Neural cell (in vitro differentiated cells): Measurements from ENCODE around the gene HCFC1. TPM values are rescaled to one million over a fixed set of nuclear protein-coding genes. Genes with fewer than 3 reads are reported as not detected.
A peak's percentile ranks its signal among the peaks of the same experiment; 100 is the strongest.

Experiments
- H2AFZ ChIP-seq: fragments of 200-600, 300-800 bp; sonication (generic), shearing (Covaris generic); 2 replicates; pipeline ENCODE4 v1.6.0; 2014; ENCODE audit warnings: low read depth, mild to moderate bottlenecking, antibody characterized with exemption, low read length, moderate library complexity
- H3F3A ChIP-seq: fragments of 200-600 bp; shearing (Covaris generic); 2 replicates; pipeline ENCODE4 v1.6.1; 2016; ENCODE audit warnings: mild to moderate bottlenecking, moderate library complexity, mixed read lengths, antibody characterized with exemption, low read length; ENCODE audit not compliant: insufficient read depth, poor library complexity, severe bottlenecking
- H3K27ac ChIP-seq: fragments of 200-600, 300-800 bp; sonication (generic), shearing (Covaris generic); 2 replicates; pipeline ENCODE4 v1.5.1; 2014; ENCODE audit warnings: mild to moderate bottlenecking, low read length, moderate library complexity
- H3K27me3 ChIP-seq: fragments of 300-800, 200-600 bp; sonication (generic), shearing (Covaris generic); 2 replicates; pipeline ENCODE4 v1.6.0; 2014; ENCODE audit warnings: mild to moderate bottlenecking, low read depth, low read length, moderate library complexity; ENCODE audit not compliant: insufficient read depth
- H3K36me3 ChIP-seq: fragments of 300-800, 200-600 bp; sonication (generic), shearing (Covaris generic); 2 replicates; pipeline ENCODE4 v1.5.1; 2014; ENCODE audit warnings: mild to moderate bottlenecking, antibody characterized with exemption, low read length, moderate library complexity; ENCODE audit not compliant: insufficient read depth
- H3K4me2 ChIP-seq: fragments of 300-800, 200-600 bp; sonication (generic), shearing (Covaris generic); 2 replicates; pipeline ENCODE4 v1.6.0; 2014; ENCODE audit warnings: mild to moderate bottlenecking, low read length
- H3K4me3 ChIP-seq: fragments of 300-800, 200-600 bp; sonication (generic), shearing (Covaris generic); 2 replicates; pipeline ENCODE4 v1.5.1; 2014; ENCODE audit warnings: mild to moderate bottlenecking, low read length, moderate library complexity
- H3K79me2 ChIP-seq: fragments of 200-600 bp; shearing (Covaris generic); replicated peaks from 2 replicates; pipeline ENCODE4 v1.6.0; 2014; ENCODE audit warnings: mild to moderate bottlenecking, low read length, moderate library complexity; ENCODE audit not compliant: insufficient read depth
- H3K9ac ChIP-seq: fragments of 300-800, 200-600 bp; sonication (generic), shearing (Covaris generic); 2 replicates; pipeline ENCODE4 v1.6.1; 2016; ENCODE audit warnings: mild to moderate bottlenecking, low read length, mixed read lengths
- H3K9me2 ChIP-seq: fragments of 200-600 bp; shearing (Covaris generic); 2 replicates; pipeline ENCODE4 v1.6.1; 2016; ENCODE audit warnings: mild to moderate bottlenecking, low read length, mixed read lengths; ENCODE audit not compliant: insufficient read depth
- H3K9me3 ChIP-seq: fragments of 200-600, 300-800 bp; sonication (generic), shearing (Covaris generic); 2 replicates; pipeline ENCODE4 v1.6.1; 2016; ENCODE audit warnings: mild to moderate bottlenecking, mixed run types, low read length, moderate library complexity, mixed read lengths
- H4K20me1 ChIP-seq: fragments of 200-600 bp; shearing (Covaris generic); 2 replicates; pipeline ENCODE4 v1.6.1; 2016; ENCODE audit warnings: mild to moderate bottlenecking, mixed run types; ENCODE audit not compliant: insufficient read depth
- CTCF ChIP-seq: fragments of 450-650 bp; IDR thresholded peaks from 2 replicates; pipeline ENCODE4 v1.5.1; 2014; ENCODE audit warnings: antibody characterized with exemption, mild to moderate bottlenecking, moderate library complexity; ENCODE audit not compliant: poor library complexity, severe bottlenecking
- EP300 ChIP-seq: fragments of 450-650 bp; conservative IDR thresholded peaks from 2 replicates; pipeline ENCODE4 v1.6.1; 2014; ENCODE audit warnings: antibody characterized with exemption, mild to moderate bottlenecking, moderate library complexity; ENCODE audit not compliant: poor library complexity, severe bottlenecking
- EZH2 ChIP-seq: fragments of 200-600, 300-800 bp; shearing (Covaris generic), sonication (generic); IDR thresholded peaks from 2 replicates; pipeline ENCODE4 v1.6.1; 2014; ENCODE audit warnings: antibody characterized with exemption, low read length, borderline replicate concordance, mild to moderate bottlenecking; ENCODE audit not compliant: insufficient read depth, poor library complexity, severe bottlenecking
- MXI1 ChIP-seq: fragments of 450-650 bp; conservative IDR thresholded peaks from 2 replicates; pipeline ENCODE4 v1.6.1; 2014; ENCODE audit warnings: antibody characterized with exemption, mild to moderate bottlenecking; ENCODE audit not compliant: poor library complexity, severe bottlenecking
- POLR2AphosphoS5 ChIP-seq: IDR thresholded peaks from 2 replicates; pipeline ENCODE4 v1.6.1; 2012
- RAD21 ChIP-seq: fragments of 450-650 bp; conservative IDR thresholded peaks from 2 replicates; pipeline ENCODE4 v1.6.1; 2014; ENCODE audit warnings: antibody characterized with exemption, mild to moderate bottlenecking, moderate library complexity
- SMC3 ChIP-seq: fragments of 450-650 bp; conservative IDR thresholded peaks from 2 replicates; pipeline ENCODE4 v1.6.1; 2014; ENCODE audit warnings: antibody characterized with exemption, mild to moderate bottlenecking, moderate library complexity; ENCODE audit not compliant: poor library complexity
- TAF1 ChIP-seq: IDR thresholded peaks from 2 replicates; pipeline ENCODE4 v1.6.1; 2012; ENCODE audit warnings: low read depth
- polyA plus RNA-seq: library from polyadenylated mRNA; depleted of rRNA; stranded (reverse); fragments of >200 nt; gene quantifications from 2 replicates; pipeline ENCODE4 v1.2.3, GENCODE V29; 2014
- TF ChIP-seq, protein P1 (sequence below): IDR thresholded peaks from 2 replicates; pipeline ENCODE4 v1.6.1; 2012; ENCODE audit warnings: borderline replicate concordance

Gene HCFC1
- polyA plus RNA-seq, 1 donor from 2014 or later: 7.3 TPM

- no peak for TF ChIP-seq EZH2
- TF ChIP-seq SMC3: no peak
- no peak overlapping the region for H3K4me3 ChIP-seq
These were observed 41.4 kb downstream of the HCFC1 start for GRCh38 chrX:153930011-153930910.

GRCh38 chrX:153929576-153929975 lies 42.0 kb downstream of the HCFC1 start:
- Histone ChIP-seq H3K27ac (peak overlapping the region; percentile 64), H3F3A (no peaks in the 10 kb centered on the region)

More at GRCh38 chrX:153930011-153930910, 41.4 kb downstream of the HCFC1 start:
- H2AFZ ChIP-seq: no peak overlapping the region
- no peaks in the 10 kb centered on the region for H3F3A ChIP-seq
- H3K27me3 ChIP-seq: no peaks in the 10 kb centered on the region
- H3K4me2 ChIP-seq: no peak overlapping the region
- no peaks in the 10 kb centered on the region for H3K79me2 ChIP-seq
- H3K9me3 ChIP-seq: no peaks in the 10 kb centered on the region
- H3K9ac ChIP-seq: no peak overlapping the region
- H3K9me2 ChIP-seq: no peaks in the 10 kb centered on the region
- H3K36me3 ChIP-seq: no peaks in the 10 kb centered on the region
- no peak overlapping the region for H3K27ac ChIP-seq
- no peaks in the 10 kb centered on the region for H4K20me1 ChIP-seq

GRCh38 chrX:153928846-153929245 lies 42.8 kb downstream of the HCFC1 start:
- H3K9ac ChIP-seq: no peak overlapping the region
- peak overlapping the region; percentile 64 for H3K27ac ChIP-seq
- H3K36me3 ChIP-seq: no peaks in the 10 kb centered on the region
- no peak overlapping the region for H2AFZ ChIP-seq
- H3K79me2 ChIP-seq: no peaks in the 10 kb centered on the region
- TF ChIP-seq MXI1 (no peak), TAF1 (no peak), EZH2 (no peak), CTCF (no peak), POLR2AphosphoS5 (no peak), EP300 (no peak), RAD21 (no peak), SMC3 (no peak)
- TF ChIP-seq, protein P1, sequence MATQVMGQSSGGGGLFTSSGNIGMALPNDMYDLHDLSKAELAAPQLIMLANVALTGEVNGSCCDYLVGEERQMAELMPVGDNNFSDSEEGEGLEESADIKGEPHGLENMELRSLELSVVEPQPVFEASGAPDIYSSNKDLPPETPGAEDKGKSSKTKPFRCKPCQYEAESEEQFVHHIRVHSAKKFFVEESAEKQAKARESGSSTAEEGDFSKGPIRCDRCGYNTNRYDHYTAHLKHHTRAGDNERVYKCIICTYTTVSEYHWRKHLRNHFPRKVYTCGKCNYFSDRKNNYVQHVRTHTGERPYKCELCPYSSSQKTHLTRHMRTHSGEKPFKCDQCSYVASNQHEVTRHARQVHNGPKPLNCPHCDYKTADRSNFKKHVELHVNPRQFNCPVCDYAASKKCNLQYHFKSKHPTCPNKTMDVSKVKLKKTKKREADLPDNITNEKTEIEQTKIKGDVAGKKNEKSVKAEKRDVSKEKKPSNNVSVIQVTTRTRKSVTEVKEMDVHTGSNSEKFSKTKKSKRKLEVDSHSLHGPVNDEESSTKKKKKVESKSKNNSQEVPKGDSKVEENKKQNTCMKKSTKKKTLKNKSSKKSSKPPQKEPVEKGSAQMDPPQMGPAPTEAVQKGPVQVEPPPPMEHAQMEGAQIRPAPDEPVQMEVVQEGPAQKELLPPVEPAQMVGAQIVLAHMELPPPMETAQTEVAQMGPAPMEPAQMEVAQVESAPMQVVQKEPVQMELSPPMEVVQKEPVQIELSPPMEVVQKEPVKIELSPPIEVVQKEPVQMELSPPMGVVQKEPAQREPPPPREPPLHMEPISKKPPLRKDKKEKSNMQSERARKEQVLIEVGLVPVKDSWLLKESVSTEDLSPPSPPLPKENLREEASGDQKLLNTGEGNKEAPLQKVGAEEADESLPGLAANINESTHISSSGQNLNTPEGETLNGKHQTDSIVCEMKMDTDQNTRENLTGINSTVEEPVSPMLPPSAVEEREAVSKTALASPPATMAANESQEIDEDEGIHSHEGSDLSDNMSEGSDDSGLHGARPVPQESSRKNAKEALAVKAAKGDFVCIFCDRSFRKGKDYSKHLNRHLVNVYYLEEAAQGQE: no peak
- no peaks in the 10 kb centered on the region for H3K9me3 ChIP-seq
- H3K4me3 ChIP-seq: peak overlapping the region; percentile 49
- no peaks in the 10 kb centered on the region for H3K27me3 ChIP-seq
- H3K4me2 ChIP-seq: no peak overlapping the region
- no peaks in the 10 kb centered on the region for H3F3A ChIP-seq
- no peaks in the 10 kb centered on the region for H3K9me2 ChIP-seq
- H4K20me1 ChIP-seq: no peaks in the 10 kb centered on the region

More at GRCh38 chrX:153929576-153929975, 42.0 kb downstream of the HCFC1 start:
- Histone ChIP-seq H3K79me2 (no peaks in the 10 kb centered on the region), H3K9me2 (no peaks in the 10 kb centered on the region), H3K4me3 (peak overlapping the region; percentile 49), H4K20me1 (no peaks in the 10 kb centered on the region), H3K36me3 (no peaks in the 10 kb centered on the region), H3K4me2 (no peak overlapping the region), H3K27me3 (no peaks in the 10 kb centered on the region), H3K9me3 (no peaks in the 10 kb centered on the region), H2AFZ (no peak overlapping the region), H3K9ac (no peak overlapping the region)
- TF ChIP-seq, protein P1: no peak
- TF ChIP-seq EP300: no peak
